ENCODE data around the gene HYAL1. TPM values are rescaled to one million over a fixed set of nuclear protein-coding genes. Genes with fewer than 3 reads are reported as not detected.

The HYAL1 gene
- total RNA-seq, 4 donors from 2014 or later = 19.5 to 31.0 (median 27.4) TPM

DNA sequence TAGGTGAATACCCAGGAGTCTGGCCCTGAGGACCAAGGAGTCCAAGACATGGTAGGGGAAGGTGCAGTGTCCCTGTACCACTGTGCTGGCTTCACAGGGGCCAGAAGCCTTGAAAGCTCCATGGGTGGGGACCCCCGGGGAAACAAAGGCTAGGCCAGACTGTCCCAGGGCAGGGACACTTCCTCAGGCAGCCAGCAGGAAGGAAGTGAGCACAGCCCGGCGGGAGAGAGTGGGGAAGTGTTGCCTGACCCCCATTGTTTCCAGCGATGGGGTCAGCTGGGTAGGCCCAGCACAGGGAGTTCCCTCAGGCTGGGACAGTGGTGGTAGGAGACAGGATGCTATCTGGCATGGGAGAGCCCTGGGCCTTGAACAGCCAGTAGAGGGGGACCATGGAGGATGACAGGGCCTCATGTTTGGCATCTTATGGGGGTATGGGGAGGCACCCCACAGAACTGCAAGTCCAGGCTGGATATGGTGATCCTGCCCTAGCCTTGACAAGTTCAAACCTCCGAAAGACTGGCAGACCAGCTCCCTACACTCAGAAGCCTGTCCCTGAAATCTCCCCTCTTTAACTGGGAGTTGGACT is 20.3 kb upstream of the HYAL1 start:
- WGBS = 58% methylated on average over 5 of the region's 5 CpGs
- H3K36me3 ChIP-seq = peaks cover 21% of the 10 kb centered on the region
- DNase-seq (ENCODE audit: low spot score in 2 of 2) = no peak
- peaks cover 78% of the 10 kb centered on the region for H3K4me1 ChIP-seq
- TF ChIP-seq EP300 (IDR thresholded peaks at IDR 0.05) (no peak), POLR2AphosphoS5 (IDR thresholded peaks at IDR 0.05) (peak in 1 of 3 donors; percentile 72)
- H3K9me3 ChIP-seq = no peaks in the 10 kb centered on the region
- H3K27ac ChIP-seq = peak overlapping the region; percentile 96
- no peak overlapping the region for H3K4me3 ChIP-seq
- no peaks in the 10 kb centered on the region for H3K27me3 ChIP-seq

DNA sequence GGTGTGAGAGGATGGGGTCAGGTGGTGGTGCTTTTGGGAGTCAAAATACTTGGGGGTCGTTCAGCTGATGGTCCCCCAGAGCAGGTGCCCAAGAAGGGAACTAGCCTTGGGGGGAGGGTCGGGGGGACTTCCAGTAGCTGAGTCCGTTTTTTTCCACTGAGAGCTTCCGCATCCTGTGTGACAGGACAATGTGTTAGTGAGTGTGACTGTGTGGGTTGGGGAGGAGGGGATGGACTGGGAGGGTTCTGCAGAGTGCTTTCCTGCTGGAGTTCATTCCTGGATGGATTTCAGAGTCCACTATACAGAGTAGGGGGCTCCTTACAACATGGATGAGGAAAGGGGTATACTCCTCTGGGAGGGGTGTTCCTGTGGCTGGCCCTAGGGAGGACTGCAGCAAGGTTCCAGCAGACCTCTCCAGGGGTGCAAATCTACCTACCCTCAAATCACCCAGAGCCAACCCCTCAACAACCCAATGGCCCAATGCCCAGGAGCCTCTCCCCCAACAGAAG is 19.8 kb upstream of the HYAL1 start:
- Histone ChIP-seq H3K27me3 (no peaks in the 10 kb centered on the region), H3K27ac (peak overlapping the region; percentile 96), H3K9me3 (no peaks in the 10 kb centered on the region), H3K36me3 (peaks cover 27% of the 10 kb centered on the region), H3K4me3 (peak overlapping the region; percentile 93), H3K4me1 (peaks cover 79% of the 10 kb centered on the region)
- WGBS = 31% methylated on average over 4 of the region's 4 CpGs
- TF ChIP-seq, protein P1, sequence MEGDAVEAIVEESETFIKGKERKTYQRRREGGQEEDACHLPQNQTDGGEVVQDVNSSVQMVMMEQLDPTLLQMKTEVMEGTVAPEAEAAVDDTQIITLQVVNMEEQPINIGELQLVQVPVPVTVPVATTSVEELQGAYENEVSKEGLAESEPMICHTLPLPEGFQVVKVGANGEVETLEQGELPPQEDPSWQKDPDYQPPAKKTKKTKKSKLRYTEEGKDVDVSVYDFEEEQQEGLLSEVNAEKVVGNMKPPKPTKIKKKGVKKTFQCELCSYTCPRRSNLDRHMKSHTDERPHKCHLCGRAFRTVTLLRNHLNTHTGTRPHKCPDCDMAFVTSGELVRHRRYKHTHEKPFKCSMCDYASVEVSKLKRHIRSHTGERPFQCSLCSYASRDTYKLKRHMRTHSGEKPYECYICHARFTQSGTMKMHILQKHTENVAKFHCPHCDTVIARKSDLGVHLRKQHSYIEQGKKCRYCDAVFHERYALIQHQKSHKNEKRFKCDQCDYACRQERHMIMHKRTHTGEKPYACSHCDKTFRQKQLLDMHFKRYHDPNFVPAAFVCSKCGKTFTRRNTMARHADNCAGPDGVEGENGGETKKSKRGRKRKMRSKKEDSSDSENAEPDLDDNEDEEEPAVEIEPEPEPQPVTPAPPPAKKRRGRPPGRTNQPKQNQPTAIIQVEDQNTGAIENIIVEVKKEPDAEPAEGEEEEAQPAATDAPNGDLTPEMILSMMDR (IDR thresholded peaks at IDR 0.05) = no peak
- no peak for TF ChIP-seq POLR2AphosphoS5 (IDR thresholded peaks at IDR 0.05)
- no peak for TF ChIP-seq EP300 (IDR thresholded peaks at IDR 0.05)
- TF ChIP-seq POLR2A (IDR thresholded peaks at IDR 0.05) = no peak
- DNase-seq (ENCODE audit: low spot score in 2 of 2) = no peak

DNA sequence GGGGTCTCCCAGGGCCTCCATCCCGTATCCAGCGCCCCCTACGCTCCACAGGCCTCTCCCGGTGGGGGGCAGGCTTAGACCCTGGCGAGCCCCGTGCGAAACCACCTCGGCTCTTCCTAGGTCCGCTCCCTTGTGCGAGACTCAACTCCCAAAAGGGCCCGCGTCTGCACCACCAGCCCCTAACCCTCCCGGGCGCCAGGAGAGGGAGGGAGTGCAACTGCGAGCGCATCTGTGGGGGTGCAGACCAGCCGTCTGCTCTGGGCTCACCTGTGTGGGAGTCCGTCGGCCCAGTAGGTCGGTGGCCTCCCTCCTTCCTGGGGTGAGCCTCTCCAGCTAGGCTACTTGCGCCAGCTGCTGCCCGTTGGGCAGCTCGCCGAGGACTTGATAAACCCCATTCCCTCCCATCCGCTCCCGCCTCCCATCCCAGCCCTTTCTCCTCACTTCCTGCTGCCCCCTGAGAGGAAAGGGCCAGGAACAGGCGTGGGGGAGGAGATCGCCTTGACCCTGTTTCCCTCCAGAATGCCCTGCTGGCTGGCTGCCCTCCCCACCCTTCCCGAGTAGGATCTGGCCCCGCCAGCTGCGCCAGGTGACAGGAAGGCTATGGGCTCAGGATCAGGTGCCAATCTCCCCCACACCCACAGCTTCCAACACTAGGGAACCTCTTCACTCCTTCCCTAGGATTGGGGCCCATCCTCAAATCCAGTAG is 19.2 kb upstream of the HYAL1 start, which contains the start of gene HYAL2:
TSS of gene HYAL2 (minus strand) at position 360 of the 706 bp plus-strand sequence. CDS start 2,256 bp downstream, outside the sequence.
- Histone ChIP-seq H3K27ac (peak within 1 kb of the TSS; percentile 96), H3K4me1 (peaks cover 84% of the 10 kb centered on the region), H3K36me3 (peaks cover 31% of the 10 kb centered on the region), H3K27me3 (no peaks in the 10 kb centered on the region), H3K4me3 (peak within 1 kb of the TSS; percentile 93), H3K9me3 (no peaks in the 10 kb centered on the region)
- no peak for TF ChIP-seq POLR2A (IDR thresholded peaks at IDR 0.05)
- TF ChIP-seq, protein P1 (IDR thresholded peaks at IDR 0.05) = no peak
- peak in 2 of 3 donors; percentile 24 to 30 for TF ChIP-seq POLR2AphosphoS5 (IDR thresholded peaks at IDR 0.05)
- no peak for DNase-seq (ENCODE audit: low spot score in 2 of 2)
- WGBS = 44% methylated on average over 16 of the region's 31 CpGs

DNA sequence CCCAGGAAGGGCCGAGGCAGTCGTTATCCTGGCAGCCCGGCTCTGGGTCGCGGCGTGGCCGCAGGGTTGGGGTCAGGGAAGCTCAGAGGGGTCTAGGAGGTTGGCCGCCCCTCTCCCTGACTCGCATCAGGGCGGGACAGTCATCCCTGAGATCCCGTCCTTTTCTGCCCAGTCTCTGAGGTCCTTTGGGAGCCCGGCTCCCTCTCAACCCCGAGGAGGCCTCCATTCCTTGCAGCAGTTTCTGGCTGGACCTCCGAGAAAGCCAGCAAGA is 18.7 kb upstream of the HYAL1 start:
- Histone ChIP-seq H3K27me3 (no peaks in the 10 kb centered on the region), H3K4me3 (peak overlapping the region; percentile 93), H3K4me1 (peaks cover 84% of the 10 kb centered on the region), H3K27ac (peak overlapping the region; percentile 96), H3K36me3 (peaks cover 31% of the 10 kb centered on the region), H3K9me3 (no peaks in the 10 kb centered on the region)
- TF ChIP-seq POLR2AphosphoS5 (IDR thresholded peaks at IDR 0.05) (no peak), POLR2A (IDR thresholded peaks at IDR 0.05) (no peak)
- TF ChIP-seq, protein P1 (IDR thresholded peaks at IDR 0.05) = no peak
- WGBS = 30% methylated on average over 2 of the region's 14 CpGs
- DNase-seq (ENCODE audit: low spot score in 2 of 2) = no peak

DNA sequence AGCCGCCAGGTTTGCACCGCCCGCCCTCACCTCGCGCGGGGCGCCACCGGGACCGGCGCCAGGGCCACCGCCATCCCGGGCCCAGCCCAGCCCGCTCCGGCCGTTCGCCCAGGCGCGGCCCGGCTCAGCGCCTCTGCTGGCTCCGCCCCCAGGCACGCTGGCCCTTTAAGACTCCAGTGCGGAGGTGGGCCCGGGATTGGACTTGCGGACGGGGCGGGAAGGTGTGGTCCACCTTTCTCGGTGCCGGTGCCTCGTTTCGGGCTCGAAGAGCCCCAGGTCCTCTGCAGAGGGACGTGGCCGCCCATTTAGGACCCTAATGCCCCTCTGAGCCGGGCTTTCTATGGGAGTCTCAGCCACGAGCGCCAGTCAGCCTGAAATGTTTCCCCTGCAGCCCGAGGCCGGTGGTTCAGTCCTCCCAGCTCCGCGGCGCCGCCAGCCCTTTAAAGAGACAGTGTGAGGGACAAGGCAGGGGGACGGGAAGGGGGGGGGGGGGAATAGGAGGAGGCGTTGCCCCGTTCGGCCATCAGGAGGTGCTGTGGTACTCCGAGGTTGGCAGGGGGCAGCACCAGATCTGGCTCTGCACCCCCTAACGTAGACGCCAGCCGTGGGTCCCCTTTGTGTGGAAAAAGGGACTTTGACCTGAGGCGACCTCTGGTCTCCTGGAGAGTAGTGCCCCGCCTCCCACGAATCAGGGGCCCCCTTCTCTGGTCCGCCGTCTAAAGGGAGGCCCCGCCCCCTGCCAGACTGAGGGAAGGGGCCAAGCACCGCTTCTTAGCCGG is 18.2 kb upstream of the HYAL1 start:
- peaks cover 84% of the 10 kb centered on the region for H3K4me1 ChIP-seq
- no peaks in the 10 kb centered on the region for H3K9me3 ChIP-seq
- no peaks in the 10 kb centered on the region for H3K27me3 ChIP-seq
- H3K36me3 ChIP-seq = peaks cover 31% of the 10 kb centered on the region
- TF ChIP-seq POLR2A (IDR thresholded peaks at IDR 0.05) (no peak), POLR2AphosphoS5 (IDR thresholded peaks at IDR 0.05) (peak in 2 of 3 donors; percentile 13 to 83), EP300 (IDR thresholded peaks at IDR 0.05) (no peak)
- TF ChIP-seq, protein P1 (IDR thresholded peaks at IDR 0.05) = peak in 1 of 2 donors; percentile 51
- DNase-seq (ENCODE audit: low spot score in 2 of 2) = peak; percentile 92 to 95
- H3K4me3 ChIP-seq = peak overlapping the region; percentile 93
- peak overlapping the region; percentile 96 for H3K27ac ChIP-seq
- WGBS = 10% methylated on average over 10 of the region's 59 CpGs
